BJ (cell line): ENCODE results near the gene ZNF362. TPM values are rescaled to one million over a fixed set of nuclear protein-coding genes. Genes with fewer than 3 reads are reported as not detected.

Experiments
- CTCF ChIA-PET: fragments of 350-600 bp; formaldehyde crosslinking; extraction: SDS; loops from one replicate; lab custom pipeline; 2021; ENCODE audit warnings: antibody characterized with exemption, inconsistent platforms; lab: Yijun Ruan, JAX
- POLR2A ChIA-PET: fragments of 300-600 bp; sonication (Branson Sonifier 250); formaldehyde crosslinking; extraction: SDS; loops from one replicate; lab custom pipeline; 2021; ENCODE audit warnings: antibody characterized with exemption; lab: Charles Lee
- DNase-seq: peaks from one replicate; pipeline ENCODE4 v3.0.0-alpha.2; 2011; ENCODE audit warnings: low read depth
- H3K27me3 ChIP-seq: 2 replicates; pipeline ENCODE4 v1.6.0; 2011; ENCODE audit warnings: low read length; ENCODE audit not compliant: control insufficient read depth, insufficient read depth
- H3K36me3 ChIP-seq: 2 replicates; pipeline ENCODE4 v1.5.1; 2011; ENCODE audit warnings: low read length; ENCODE audit not compliant: control insufficient read depth, insufficient read depth
- H3K4me3 ChIP-seq: 2 replicates; pipeline ENCODE4 v1.5.1; 2011; ENCODE audit warnings: low read depth, mild to moderate bottlenecking, control low read depth, low read length
- polyA minus RNA-seq: library from RNA; depleted of rRNA, polyadenylated mRNA; stranded (reverse); fragments of >200 nt; gene quantifications from 2 replicates; pipeline ENCODE4 v1.2.3, GENCODE V29; 2011; rRNA and poly(A)+ RNA removed
- polyA plus RNA-seq: library from polyadenylated mRNA; depleted of rRNA; stranded (reverse); fragments of >200 nt; gene quantifications from 2 replicates; pipeline ENCODE4 v1.2.3, GENCODE V29; 2011; rRNA removed
- TF ChIP-seq, protein P1 (sequence below): IDR thresholded peaks from 2 replicates; pipeline ENCODE4 v1.5.1; 2011; ENCODE audit warnings: low read depth, mild to moderate bottlenecking, control low read depth, inconsistent platforms, low read length, moderate library complexity; ENCODE audit not compliant: insufficient read depth

Gene ZNF362, protein sequence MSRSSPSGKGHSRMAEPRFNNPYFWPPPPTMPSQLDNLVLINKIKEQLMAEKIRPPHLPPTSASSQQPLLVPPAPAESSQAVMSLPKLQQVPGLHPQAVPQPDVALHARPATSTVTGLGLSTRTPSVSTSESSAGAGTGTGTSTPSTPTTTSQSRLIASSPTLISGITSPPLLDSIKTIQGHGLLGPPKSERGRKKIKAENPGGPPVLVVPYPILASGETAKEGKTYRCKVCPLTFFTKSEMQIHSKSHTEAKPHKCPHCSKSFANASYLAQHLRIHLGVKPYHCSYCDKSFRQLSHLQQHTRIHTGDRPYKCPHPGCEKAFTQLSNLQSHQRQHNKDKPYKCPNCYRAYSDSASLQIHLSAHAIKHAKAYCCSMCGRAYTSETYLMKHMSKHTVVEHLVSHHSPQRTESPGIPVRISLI
- 9.1 and 14.4 TPM in 2 replicates for polyA plus RNA-seq
- polyA minus RNA-seq = 23.3 and 23.6 TPM in 2 replicates

DNA sequence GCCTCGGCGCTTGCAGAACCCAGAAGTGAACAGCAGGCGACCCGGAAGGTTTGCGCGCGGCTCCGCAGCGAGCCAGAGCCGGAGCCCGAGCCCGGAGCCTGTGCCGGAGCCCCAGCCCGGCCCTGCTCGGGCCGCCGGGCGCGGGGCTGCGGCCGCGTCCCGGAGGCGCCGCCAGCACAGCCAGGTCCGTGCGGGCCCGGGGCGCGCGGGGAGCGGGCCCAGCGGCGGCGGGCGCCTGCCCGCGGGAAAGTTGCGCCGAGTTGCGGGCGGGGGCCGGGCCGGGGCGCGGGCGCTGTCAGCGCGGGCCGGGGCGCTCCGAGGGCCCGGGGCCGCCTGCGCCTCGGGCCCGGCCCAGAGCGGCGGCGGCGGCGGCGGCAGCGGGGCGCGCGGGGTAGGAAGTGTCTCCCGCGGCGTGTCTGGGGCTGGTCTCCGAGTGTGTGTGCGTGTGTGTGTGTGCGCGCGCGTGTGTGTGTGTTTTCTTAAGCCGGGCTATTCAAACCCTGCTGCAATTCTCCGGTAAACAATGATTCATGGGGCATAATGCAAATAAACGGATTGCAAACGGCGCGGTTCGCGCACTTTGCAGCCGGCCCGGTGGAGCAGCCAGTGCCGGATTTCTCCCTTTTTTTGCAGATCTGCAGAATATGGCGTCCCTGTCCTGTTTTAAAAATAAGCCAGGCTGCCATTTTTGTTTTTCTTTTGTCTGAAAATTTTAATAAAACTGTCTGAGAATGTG, at the start of gene ZNF362:
Gene ZNF362 (plus strand): TSS at position 22 of the 736 bp plus-strand sequence. CDS start 14,083 bp downstream, outside the sequence.
- TF ChIP-seq, protein P1, sequence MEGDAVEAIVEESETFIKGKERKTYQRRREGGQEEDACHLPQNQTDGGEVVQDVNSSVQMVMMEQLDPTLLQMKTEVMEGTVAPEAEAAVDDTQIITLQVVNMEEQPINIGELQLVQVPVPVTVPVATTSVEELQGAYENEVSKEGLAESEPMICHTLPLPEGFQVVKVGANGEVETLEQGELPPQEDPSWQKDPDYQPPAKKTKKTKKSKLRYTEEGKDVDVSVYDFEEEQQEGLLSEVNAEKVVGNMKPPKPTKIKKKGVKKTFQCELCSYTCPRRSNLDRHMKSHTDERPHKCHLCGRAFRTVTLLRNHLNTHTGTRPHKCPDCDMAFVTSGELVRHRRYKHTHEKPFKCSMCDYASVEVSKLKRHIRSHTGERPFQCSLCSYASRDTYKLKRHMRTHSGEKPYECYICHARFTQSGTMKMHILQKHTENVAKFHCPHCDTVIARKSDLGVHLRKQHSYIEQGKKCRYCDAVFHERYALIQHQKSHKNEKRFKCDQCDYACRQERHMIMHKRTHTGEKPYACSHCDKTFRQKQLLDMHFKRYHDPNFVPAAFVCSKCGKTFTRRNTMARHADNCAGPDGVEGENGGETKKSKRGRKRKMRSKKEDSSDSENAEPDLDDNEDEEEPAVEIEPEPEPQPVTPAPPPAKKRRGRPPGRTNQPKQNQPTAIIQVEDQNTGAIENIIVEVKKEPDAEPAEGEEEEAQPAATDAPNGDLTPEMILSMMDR = no peak
- Histone ChIP-seq H3K27me3 (no peaks in the 10 kb centered on the region; the same call in 1 of the 2 replicates), H3K36me3 (peaks cover 1% of the 10 kb centered on the region; the same call in 1 of the 2 replicates), H3K4me3 (peak within 1 kb of the TSS; percentile 63)
- no peak for DNase-seq
- CTCF ChIA-PET = interaction anchor here (0.6 to 2.0 kb wide), 4 partner anchors 13 to 127 kb away, joined by 3 to 8 read pairs (median 4); no protein-coding TSS in a partner anchor
- POLR2A ChIA-PET = no interaction called here

DNA sequence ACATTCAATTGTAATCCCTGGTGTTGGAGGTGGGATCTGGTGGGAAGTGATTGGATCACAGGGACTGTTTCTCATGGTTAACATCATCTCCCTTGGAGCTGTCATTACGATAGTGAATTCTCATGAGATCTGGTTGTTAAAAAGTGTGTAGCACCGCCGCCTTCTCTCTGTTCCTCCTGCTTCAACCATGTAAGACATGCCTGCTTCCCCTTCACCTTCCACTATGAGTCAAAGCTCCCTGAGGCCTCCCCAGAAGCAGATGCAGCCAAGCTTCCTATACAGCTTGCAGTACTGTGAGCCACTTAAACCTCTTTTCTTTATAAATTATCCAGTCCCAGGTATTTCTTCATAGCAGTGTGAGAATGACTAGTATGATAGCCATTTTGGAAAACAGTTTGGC, 44.3 kb upstream of the ZNF362 start:
- TF ChIP-seq, protein P1 = no peak
- Histone ChIP-seq H3K27me3 (no peaks in the 10 kb centered on the region), H3K36me3 (no peaks in the 10 kb centered on the region), H3K4me3 (no peak overlapping the region)
- DNase-seq = no peak
- CTCF ChIA-PET = interaction anchor here (0.8 kb wide), 1 partner anchor 85 kb away, joined by 3 read pairs; no protein-coding TSS in a partner anchor
- POLR2A ChIA-PET = no interaction called here

DNA sequence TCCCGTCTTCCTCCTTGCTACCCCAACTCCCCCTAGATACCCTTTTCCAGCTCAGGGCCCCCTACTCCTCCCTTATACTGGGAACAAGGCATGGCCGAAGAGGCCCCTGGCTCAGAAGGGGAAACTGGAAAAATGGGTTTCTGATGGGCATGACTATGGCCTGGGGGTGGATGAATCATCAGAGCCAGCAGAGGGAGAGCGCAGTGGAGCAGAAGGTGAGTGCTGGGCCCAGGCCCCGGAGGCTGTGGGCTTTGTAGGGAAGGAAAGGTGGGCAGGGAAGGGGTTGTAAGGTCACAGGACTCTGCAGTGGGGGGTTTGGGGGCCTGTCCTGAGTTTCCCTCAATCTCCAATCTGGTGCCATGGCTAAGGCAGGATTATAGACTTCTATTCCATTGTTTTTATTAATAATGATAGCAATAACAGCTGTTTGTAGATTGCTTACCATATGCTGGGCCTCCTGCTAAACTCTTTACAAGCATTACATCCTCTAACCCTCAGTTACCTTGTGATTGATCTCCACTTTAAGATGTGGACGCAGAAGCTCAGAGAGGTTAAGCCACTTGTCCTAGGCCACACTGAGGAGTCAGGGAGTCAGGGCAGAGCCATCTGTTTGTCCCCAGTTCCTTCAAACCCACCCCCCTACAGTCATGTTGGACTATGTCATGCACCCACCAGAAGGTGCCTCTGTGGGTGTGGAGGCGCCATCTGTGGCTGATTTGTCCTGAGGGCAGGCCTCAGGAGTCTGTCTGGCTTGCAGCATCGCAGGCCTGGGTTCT, 36.2 kb upstream of the ZNF362 start:
- Histone ChIP-seq H3K27me3 (no peaks in the 10 kb centered on the region), H3K4me3 (no peak overlapping the region), H3K36me3 (no peaks in the 10 kb centered on the region)
- no peak for DNase-seq
- ChIA-PET CTCF (interaction anchor here (0.7 to 3.4 kb wide), 7 partner anchors 76 to 393 kb away, joined by 3 to 19 read pairs (median 4); no protein-coding TSS in a partner anchor), POLR2A (no interaction called here)
- TF ChIP-seq, protein P1 = no peak

DNA sequence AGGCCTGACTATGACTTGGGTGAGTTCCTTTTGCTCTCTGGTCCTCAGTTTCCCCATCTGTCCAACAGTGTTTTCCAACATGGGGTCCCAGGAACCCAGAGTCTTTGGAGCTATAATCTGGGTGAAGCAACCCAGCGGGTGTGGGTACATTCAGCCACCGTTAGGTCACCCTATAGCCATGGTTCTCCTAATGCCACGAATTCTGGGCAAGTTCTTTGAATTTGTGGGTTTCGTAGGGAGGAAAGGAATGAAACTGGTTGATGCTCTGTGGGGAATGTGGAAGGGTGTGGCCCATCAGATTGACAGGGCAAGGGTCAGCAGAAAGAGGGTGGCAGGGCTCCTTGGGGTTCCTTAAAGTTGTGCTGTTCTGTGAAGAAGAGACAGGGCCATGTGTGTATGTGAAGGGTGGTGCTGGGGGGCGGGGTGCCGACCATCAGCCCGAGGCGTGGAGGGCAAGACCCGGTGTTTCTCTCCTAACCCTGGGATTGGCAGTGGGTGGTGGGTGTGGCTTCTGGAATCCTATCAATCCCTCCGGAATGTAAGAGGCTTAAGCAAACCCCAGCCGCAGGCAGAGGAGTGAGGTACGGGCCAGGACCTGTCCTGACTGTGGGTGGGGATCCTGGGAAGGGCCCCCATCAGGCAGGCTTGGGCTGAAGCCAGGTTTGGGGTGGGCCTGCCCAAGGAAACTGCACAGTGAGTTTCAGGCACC, 35.5 kb upstream of the ZNF362 start:
- POLR2A ChIA-PET = no interaction called here
- TF ChIP-seq, protein P1 = no peak
- CTCF ChIA-PET = interaction anchor here (0.7 to 3.4 kb wide), 5 partner anchors 32 to 250 kb away, joined by 3 to 19 read pairs (median 4); no protein-coding TSS in a partner anchor
- DNase-seq = no peak
- H3K27me3 ChIP-seq = no peaks in the 10 kb centered on the region
- H3K36me3 ChIP-seq = no peaks in the 10 kb centered on the region
- no peak overlapping the region for H3K4me3 ChIP-seq
